Esophagus muscularis mucosa (tissue), 4 donors: ENCODE data around the gene ATXN10.
A peak's percentile ranks its signal among the peaks of the same experiment; 100 is the strongest.

ENCODE experiments used
- CTCF ChIP-seq, 3 experiments: fragments of 200-600 bp in 2 of 3; fragments of 450-650 bp in 1 of 3; sonication (generic) in 2 of 3; IDR thresholded peaks; one replicate each; pipeline ENCODE4 v1.5.1; 2017 to 2019; ENCODE audit warnings: antibody characterized with exemption in 3 of 3, mild to moderate bottlenecking in 2 of 3, moderate library complexity in 1 of 3
- EP300 ChIP-seq: sonication (generic); formaldehyde crosslinking; IDR thresholded peaks from one replicate; pipeline ENCODE4 v1.6.1; 2017; ENCODE audit warnings: antibody characterized with exemption
- POLR2A ChIP-seq: fragments of 450-650 bp; IDR thresholded peaks from one replicate; pipeline ENCODE4 v1.6.1; 2017; ENCODE audit warnings: antibody characterized with exemption, moderate library complexity, mild to moderate bottlenecking, low read depth

DNA sequence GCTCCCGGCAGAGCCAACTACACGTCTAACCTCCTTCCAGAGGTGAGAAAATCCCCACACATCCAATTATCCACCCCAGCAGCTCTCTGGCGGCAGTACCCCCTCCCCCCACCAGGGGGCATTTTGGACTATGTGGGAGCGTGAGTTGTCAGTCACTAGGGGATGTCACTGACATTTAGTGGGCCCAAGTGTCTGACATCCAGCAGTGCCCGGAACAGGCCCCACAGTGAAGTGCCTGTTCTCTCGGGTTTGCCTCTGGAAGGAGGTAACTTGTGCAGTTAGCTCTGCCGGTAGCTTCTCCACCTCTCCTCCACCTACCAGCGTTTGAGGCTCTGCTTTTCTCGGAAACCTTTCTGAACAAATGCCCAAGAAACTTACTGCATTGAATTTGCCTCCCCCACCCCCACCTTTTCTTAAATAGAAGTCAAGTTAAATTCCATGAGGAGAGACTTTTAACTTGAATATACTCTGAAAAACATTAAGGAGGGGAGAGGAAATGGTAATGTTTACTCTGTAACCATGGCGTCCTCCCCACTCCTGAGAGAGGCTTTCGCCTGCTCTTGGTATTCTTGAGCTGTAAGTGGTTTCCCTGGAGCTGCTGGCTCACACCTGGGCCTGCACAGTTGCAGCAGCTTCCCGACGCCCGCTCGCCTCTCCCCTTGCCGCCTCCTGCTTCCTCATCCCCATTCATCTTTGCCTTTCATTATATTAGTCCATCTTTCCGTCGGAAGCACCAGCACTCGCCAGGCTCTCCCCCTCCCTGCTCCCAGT is 192.5 kb downstream of the ATXN10 start:
- TF ChIP-seq CTCF (IDR thresholded peaks at IDR 0.05) (peak; percentile 76 to 92 (median 78)), POLR2A (no peak), EP300 (no peak)
